ENCODE measurements around the gene H1-8. TPM values are rescaled to one million over a fixed set of nuclear protein-coding genes. Genes with fewer than 3 reads are reported as not detected.

H1-8 gene
- total and polyA plus RNA-seq, 2 experiments from 2014 or later = not detected

DNA sequence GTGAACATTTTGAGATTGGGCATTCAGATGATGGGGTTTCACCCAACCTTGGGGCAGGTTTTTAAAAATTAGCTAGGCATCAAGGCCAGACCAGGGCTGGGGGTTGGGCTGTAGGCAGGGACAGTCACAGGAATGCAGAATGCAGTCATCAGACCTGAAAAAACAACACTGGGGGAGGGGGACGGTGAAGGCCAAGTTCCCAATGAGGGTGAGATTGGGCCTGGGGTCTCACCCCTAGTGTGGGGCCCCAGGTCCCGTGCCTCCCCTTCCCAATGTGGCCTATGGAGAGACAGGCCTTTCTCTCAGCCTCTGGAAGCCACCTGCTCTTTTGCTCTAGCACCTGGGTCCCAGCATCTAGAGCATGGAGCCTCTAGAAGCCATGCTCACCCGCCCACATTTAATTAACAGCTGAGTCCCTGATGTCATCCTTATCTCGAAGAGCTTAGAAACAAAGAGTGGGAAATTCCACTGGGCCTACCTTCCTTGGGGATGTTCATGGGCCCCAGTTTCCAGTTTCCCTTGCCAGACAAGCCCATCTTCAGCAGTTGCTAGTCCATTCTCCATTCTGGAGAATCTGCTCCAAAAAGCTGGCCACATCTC lies 8.4 kb upstream of the H1-8 start:
- no peak overlapping the region for H3K4me3 ChIP-seq
- H3K27me3 ChIP-seq = no peaks in the 10 kb centered on the region
- no peaks in the 10 kb centered on the region for H3K36me3 ChIP-seq (replicated peaks; ENCODE audit: insufficient read depth, low read depth)
- no peaks in the 10 kb centered on the region for H4K20me1 ChIP-seq (ENCODE audit: insufficient read depth, poor library complexity, severe bottlenecking)
- H3K4me1 ChIP-seq (ENCODE audit: insufficient read depth) = peaks cover 26% of the 10 kb centered on the region
- no peaks in the 10 kb centered on the region for H3K9me3 ChIP-seq (ENCODE audit: low read depth)
- TF ChIP-seq EZH2phosphoT487 (IDR thresholded peaks at IDR 0.05; ENCODE audit: low read depth, severe bottlenecking, unreplicated experiment) (no peak), CTCF (IDR thresholded peaks at IDR 0.05; ENCODE audit: poor library complexity) (no peak), EZH2 (IDR thresholded peaks at IDR 0.05; ENCODE audit: borderline replicate concordance) (no peak)
- H3K9me2 ChIP-seq (replicated peaks; ENCODE audit: insufficient read depth) = no peaks in the 10 kb centered on the region
- peak overlapping the region; percentile 28 for H3K4me2 ChIP-seq
- WGBS (ENCODE audit: low lambda C conversion rate, missing lambda C conversion rate) = 52% methylated on average over 4 of the region's 4 CpGs
- no peaks in the 10 kb centered on the region for H3K79me2 ChIP-seq
- peak; percentile 41 for DNase-seq (ENCODE audit: low spot score)
- H2AFZ ChIP-seq = no peak overlapping the region
- H3K27ac ChIP-seq = peak overlapping the region; percentile 76

DNA sequence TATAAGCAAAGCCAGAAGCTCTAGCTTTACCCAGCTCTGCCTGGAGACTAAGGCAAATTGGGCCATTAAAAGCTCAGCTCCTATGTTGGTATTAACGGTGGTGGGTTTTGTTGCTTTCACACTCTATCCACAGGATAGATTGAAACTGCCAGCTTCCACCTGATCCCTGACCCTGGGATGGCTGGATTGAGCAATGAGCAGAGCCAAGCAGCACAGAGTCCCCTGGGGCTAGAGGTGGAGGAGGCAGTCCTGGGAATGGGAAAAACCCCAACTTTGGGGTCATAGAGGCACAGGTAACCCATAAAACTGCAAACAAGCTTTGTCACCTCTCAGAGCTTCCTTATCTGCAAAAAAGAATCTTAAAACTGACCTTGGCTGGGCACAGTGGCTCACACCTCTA lies 7.9 kb upstream of the H1-8 start:
- no peaks in the 10 kb centered on the region for H3K79me2 ChIP-seq
- H3K4me1 ChIP-seq (ENCODE audit: insufficient read depth) = peaks cover 24% of the 10 kb centered on the region
- WGBS (ENCODE audit: low lambda C conversion rate, missing lambda C conversion rate) = 33% methylated on average over 1 of the region's 1 CpG
- H3K4me3 ChIP-seq = no peak overlapping the region
- H2AFZ ChIP-seq = no peak overlapping the region
- H3K27ac ChIP-seq = peak overlapping the region; percentile 76
- H3K9me3 ChIP-seq (ENCODE audit: low read depth) = no peaks in the 10 kb centered on the region
- H3K36me3 ChIP-seq (replicated peaks; ENCODE audit: insufficient read depth, low read depth) = no peaks in the 10 kb centered on the region
- TF ChIP-seq EZH2phosphoT487 (IDR thresholded peaks at IDR 0.05; ENCODE audit: low read depth, severe bottlenecking, unreplicated experiment) = no peak
- TF ChIP-seq CTCF (IDR thresholded peaks at IDR 0.05; ENCODE audit: poor library complexity) = no peak
- no peak for TF ChIP-seq EZH2 (IDR thresholded peaks at IDR 0.05; ENCODE audit: borderline replicate concordance)
- H3K9me2 ChIP-seq (replicated peaks; ENCODE audit: insufficient read depth) = no peaks in the 10 kb centered on the region
- H3K27me3 ChIP-seq = no peaks in the 10 kb centered on the region
- no peak for DNase-seq (ENCODE audit: low spot score)
- no peaks in the 10 kb centered on the region for H4K20me1 ChIP-seq (ENCODE audit: insufficient read depth, poor library complexity, severe bottlenecking)
- H3K4me2 ChIP-seq = no peak overlapping the region

- DNase-seq (ENCODE audit: low spot score) = no peak
- H3K9me3 ChIP-seq (ENCODE audit: low read depth) = no peaks in the 10 kb centered on the region
- TF ChIP-seq EZH2phosphoT487 (IDR thresholded peaks at IDR 0.05; ENCODE audit: low read depth, severe bottlenecking, unreplicated experiment) (no peak), CTCF (IDR thresholded peaks at IDR 0.05; ENCODE audit: poor library complexity) (no peak), EZH2 (IDR thresholded peaks at IDR 0.05; ENCODE audit: borderline replicate concordance) (no peak)
- peaks cover 19% of the 10 kb centered on the region for H3K4me1 ChIP-seq (ENCODE audit: insufficient read depth)
- 96% methylated on average over 2 of the region's 2 CpGs for WGBS (ENCODE audit: low lambda C conversion rate, missing lambda C conversion rate)
- no peak overlapping the region for H3K27ac ChIP-seq
- no peaks in the 10 kb centered on the region for H3K79me2 ChIP-seq
- H4K20me1 ChIP-seq (ENCODE audit: insufficient read depth, poor library complexity, severe bottlenecking) = no peaks in the 10 kb centered on the region
- H2AFZ ChIP-seq = no peak overlapping the region
- no peaks in the 10 kb centered on the region for H3K9me2 ChIP-seq (replicated peaks; ENCODE audit: insufficient read depth)
- H3K27me3 ChIP-seq = no peaks in the 10 kb centered on the region
- H3K4me2 ChIP-seq = no peak overlapping the region
- H3K36me3 ChIP-seq (replicated peaks; ENCODE audit: insufficient read depth, low read depth) = no peaks in the 10 kb centered on the region
- no peak overlapping the region for H3K4me3 ChIP-seq
Observed at GRCh38 chr3:129536374-129536667, 6.7 kb upstream of the H1-8 start.

DNA sequence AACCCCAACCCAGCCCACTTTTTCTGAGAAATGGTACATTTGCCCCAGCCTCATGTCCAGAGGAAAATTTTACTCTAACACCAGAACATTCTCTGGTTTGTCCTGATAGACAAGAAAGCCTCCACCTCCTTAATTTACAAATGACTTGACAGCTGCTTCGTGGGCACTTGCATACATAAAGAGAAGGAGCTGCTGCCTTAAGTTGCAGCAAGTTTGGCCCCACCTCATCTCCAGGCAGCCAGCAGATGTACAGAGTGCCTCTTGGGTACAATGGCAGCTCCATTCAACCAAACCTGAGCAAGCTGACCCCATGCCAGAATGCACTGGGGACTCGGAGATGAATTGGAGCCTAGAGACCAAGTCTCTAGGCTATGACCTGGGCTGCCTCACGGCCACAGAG lies 6.2 kb upstream of the H1-8 start:
- DNase-seq (ENCODE audit: low spot score) = no peak
- TF ChIP-seq CTCF (IDR thresholded peaks at IDR 0.05; ENCODE audit: poor library complexity) (no peak), EZH2phosphoT487 (IDR thresholded peaks at IDR 0.05; ENCODE audit: low read depth, severe bottlenecking, unreplicated experiment) (no peak), EZH2 (IDR thresholded peaks at IDR 0.05; ENCODE audit: borderline replicate concordance) (no peak)
- Histone ChIP-seq H4K20me1 (ENCODE audit: insufficient read depth, poor library complexity, severe bottlenecking) (no peaks in the 10 kb centered on the region), H3K36me3 (replicated peaks; ENCODE audit: insufficient read depth, low read depth) (no peaks in the 10 kb centered on the region), H3K9me2 (replicated peaks; ENCODE audit: insufficient read depth) (no peaks in the 10 kb centered on the region), H3K4me2 (no peak overlapping the region), H2AFZ (no peak overlapping the region), H3K79me2 (no peaks in the 10 kb centered on the region), H3K4me1 (ENCODE audit: insufficient read depth) (peaks cover 19% of the 10 kb centered on the region), H3K27ac (no peak overlapping the region), H3K27me3 (no peaks in the 10 kb centered on the region), H3K4me3 (no peak overlapping the region), H3K9me3 (ENCODE audit: low read depth) (no peaks in the 10 kb centered on the region)
- 90% methylated on average over 3 of the region's 3 CpGs for WGBS (ENCODE audit: low lambda C conversion rate, missing lambda C conversion rate)

Data from hepatocyte (in vitro differentiated cells).